Ramos (cell line): Measurements from ENCODE around the gene TOP1.

ENCODE experiments used
- in situ Hi-C: fragments of 300-500 bp; cut with MboI; formaldehyde crosslinking; loops from one replicate; pipeline ENCODE4 v1.14.3; 2022; ENCODE audit warnings: low sequenced_read_pairs; ENCODE audit not compliant: unreplicated experiment

The TOP1 gene

DNA sequence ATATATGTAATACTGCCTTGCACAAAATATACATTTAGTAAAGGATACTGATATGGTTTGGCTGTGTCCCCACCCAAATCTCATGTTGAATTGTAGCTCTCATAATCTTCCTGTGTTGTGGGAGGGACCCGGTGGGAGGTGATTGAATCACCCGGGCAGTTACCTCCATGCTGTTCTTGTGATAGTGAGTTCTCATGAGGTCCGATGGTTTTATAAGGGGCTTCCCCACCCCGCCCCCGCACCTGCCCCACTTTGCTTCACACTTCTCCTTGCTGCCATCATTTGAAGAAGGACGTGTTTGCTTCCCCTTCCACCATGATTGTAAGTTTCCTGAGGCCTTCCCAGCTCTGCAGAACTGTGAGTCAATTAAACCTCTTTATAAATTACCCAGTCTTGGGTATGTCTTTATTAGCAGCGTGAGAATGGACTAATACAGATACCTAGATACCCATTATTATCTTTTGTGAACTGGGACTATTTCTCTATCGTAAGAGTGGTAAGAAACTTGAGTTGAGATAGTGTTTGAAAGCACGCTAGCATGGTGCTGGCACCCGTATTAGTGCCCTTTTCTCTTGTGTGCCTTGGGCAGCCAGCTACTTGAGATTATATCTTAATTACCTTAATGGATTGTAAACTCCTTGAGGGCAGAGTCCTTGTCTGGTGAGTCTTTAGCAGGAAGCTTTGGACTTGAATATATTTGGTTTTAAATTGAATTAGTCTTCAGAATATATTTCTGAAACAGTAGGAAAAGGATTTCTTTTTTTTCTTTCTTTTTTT is 25.6 kb downstream of the TOP1 start:
- in situ Hi-C loops: no loop called here

DNA sequence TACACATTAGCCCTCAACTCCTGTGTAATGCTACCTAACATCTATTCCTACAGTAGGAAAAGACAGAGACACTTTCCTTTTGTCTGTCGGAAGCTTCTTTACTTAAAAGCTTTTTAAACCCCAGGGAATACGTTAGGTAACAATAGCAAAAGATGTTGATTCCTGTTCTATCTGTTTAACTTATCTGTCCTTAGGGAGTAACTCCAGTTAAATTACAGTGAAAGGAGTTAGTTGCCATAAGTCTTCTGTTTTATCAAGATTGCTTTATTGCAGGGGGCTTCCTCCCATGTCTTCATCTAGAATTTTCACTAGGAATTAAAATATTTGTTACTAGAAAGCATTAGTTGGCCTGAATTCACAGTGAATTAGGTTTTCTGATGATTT is 26.2 kb downstream of the TOP1 start:
- in situ Hi-C loops: no loop called here

DNA sequence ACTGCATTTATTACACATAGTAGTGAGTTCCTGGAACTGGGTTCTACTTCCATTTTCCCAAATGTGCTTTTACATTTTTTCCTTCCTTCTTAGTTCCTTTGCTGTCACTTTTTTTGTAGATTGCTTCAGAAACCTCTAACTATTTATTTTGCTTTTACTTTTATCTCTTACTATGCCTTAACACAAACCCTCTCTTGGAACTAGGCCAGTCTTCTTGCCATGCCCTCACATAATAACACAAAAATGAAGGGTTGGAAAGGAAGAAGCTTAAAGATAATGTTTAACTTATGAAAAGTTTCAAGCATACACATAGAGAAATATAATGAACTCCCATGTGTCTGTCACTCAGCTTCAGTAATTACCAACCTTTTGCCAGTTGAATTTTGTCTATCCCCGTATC is 27.1 kb downstream of the TOP1 start:
- in situ Hi-C loops: no loop called here

DNA sequence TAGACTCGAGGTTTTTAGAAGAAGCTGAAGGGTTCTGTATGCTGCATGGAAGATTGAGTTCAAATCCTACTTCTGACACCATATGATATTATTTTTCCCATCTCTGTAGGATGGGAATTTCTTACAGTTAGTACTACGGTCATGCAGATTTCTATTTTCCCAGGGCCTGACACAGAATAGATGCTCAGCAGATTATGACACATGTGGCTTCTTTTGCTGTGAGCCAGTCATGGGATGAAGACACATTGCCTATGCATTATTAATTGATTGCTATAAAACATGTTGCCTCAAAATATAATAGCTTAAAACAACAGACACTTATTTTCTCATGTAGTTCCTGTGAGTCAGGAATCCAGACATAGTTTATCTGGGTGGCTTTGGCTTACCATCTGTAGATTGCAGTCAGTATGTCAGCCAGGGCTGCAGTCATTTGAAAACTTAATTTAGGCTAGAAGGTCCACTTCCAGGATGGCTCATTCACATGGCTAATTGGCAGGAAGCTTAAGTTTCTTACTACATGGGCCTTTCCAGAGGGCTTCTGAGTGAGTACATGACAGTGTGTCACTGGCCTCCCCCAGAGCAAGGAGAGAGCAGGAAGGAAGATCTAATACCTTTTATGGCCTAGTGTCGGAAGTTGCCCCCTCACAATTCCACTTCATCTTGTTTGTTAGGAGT is 29.5 kb downstream of the TOP1 start:
- in situ Hi-C loops: no loop called here

DNA sequence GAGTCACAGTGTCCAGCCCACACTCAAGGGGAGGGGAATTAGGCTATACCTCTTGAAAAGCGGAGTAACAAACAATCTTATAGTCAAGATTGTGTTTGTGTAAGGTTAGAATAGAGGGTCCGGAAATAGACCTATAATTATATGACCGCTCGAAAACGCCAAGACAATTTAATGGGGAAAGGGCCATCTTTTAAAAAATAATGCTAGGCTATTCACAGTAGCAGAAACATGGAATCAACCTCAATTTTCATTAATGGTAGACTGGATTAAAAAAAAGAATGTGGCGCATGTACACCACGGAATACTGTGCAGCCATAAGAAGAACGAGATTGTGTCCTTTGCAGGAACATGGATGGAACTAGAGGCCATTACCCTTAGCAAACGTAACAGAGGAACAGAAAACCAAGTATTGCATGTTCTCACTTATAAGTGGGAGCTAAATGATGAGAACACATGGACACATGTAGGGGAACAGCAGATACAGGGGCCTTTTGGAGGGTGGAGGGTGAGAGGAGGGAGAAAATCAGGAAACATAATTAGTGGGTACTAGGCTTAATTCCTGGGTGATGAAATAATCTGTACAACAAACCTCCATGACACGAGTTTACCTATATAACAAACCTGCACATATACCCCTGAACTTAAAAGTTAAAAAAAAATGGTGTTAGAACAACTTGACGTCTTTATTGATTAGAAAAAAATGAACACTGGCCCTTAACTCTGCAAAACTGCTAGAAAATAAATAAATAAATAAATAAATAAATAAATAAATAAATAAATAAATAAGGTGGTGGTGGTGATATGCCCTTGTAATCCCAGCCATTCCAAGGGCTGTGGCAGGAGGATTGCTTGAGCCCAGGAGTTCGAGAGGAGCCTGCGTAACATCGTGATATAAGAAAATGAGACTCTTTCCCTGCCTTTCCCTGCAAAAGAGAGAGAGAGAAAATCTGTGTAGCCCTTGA is 30.3 kb downstream of the TOP1 start:
- in situ Hi-C loops: no loop called here

DNA sequence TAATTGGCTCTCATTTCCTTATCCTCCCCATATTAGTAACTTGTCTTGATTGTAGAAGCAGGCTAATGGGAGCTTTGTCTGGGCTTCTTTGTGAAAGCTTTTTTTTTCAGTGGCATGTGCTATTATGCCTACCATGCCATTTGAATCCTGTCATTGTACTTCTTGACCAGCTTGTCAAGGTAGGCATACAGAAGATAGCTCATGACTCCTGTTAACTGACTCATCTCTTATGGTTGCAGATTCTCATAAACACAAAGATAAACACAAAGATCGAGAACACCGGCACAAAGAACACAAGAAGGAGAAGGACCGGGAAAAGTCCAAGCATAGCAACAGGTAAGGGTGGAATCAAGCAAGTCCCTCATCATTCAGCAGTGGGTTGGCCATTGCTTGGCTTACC is 32.5 kb downstream of the TOP1 start:
- in situ Hi-C loops: no loop called here

DNA sequence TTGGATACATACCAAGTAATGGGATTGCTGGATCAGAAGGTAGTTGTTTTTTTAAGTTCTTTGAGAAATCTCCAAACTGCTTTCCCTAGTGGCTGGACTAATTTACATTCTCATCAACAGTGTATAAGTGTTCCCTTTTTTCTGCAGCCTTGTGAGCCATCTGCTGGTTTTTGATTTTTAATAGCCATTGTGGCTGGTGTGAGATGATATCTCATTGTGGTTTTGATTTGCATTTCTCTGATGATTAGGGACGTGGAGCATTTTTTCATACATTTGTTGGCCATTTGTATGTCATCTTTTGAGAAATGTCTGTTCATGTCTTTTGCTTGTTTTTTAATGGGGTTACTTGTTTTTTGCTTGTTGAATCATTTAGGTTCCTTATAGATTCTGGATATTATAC is 34.8 kb downstream of the TOP1 start:
- in situ Hi-C loops: no loop called here

DNA sequence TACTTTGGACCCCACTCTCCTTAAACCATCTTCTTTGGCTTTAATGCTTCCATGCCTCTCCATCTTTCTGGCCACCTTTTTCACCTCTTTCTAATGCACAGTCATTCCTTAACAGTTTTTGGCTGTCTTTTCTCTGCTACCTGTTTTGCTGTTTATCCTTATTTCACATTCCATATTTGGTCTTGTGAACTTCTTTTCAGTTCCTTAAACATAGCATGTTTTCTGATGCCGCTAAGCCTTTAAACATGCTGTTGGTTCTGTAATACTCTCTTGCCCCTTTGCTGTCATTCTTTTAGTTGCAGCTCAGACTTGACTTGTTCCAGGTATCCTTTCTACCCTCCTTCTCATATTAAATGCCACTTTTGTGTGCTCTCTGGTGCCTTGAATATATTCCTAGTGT is 35.8 kb downstream of the TOP1 start:
- in situ Hi-C loops: no loop called here

DNA sequence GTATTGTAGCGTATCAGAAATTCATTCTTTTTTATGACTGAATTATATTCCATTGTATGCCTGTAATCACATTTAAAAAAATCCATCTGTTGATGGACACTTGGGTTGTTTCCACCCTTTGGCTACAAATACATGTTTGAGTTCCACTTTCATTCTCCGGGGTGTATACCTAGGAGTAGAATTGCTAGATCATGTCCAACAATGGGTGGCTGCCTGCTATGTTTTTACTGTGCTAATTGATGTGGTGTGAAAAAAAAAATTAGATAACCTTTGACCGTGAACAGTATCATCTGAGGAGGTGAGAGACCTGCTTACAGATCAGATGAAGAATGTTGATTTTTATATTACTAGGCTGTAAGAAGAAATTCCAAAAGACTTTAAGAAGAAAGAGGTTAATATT is 37.1 kb downstream of the TOP1 start:
- in situ Hi-C loops: no loop called here

DNA sequence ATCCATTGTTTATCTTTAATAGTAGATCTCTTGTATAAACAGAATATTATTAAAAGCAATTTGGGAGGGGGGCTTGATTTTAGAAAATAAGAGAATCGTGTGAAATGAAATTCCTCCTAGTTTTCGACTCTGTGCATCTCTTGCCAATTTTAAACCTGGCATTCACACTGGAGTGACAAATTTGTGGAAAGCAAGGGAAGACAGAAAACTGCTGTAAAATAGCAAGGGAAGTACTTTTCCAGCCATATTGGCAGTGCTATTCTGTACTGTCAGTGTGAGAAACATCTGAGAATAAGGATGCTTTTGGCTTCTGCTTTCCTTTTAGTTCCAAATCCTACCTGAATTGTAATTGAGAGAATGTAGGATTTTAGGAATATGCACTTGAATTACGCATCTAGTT is 40.2 kb downstream of the TOP1 start:
- in situ Hi-C loops: no loop called here

DNA sequence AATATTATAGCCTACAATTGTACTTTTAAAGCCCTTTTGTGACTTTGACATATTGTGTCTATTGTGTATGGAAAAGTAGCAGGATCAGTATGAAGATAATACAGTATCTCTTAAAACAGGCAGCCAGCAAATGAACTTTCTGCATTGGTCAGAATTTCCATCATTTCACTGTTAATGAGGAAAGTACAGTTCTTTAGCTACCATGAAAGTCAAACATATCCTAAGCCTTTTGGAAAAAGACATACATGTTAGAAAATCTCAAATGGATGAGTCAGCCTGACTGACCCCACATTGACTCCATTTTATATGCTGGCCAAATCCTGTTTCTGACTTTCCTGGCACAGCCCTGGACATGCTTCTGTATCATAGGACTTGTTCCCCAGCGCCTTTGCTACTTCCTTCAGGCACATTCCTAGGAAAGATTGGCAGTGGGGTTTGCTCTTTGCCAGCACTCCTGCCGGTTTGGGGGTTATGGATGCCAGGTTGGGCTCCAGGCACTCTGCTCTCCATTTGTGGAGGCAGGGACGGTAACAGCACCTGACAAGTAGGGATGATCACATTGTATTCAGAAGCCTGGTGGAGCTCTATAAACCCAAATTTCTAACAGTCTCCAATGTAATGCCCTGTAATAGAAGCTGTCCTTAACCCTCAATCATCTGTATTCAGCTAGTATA is 43.7 kb downstream of the TOP1 start:
- in situ Hi-C loops: no loop called here

DNA sequence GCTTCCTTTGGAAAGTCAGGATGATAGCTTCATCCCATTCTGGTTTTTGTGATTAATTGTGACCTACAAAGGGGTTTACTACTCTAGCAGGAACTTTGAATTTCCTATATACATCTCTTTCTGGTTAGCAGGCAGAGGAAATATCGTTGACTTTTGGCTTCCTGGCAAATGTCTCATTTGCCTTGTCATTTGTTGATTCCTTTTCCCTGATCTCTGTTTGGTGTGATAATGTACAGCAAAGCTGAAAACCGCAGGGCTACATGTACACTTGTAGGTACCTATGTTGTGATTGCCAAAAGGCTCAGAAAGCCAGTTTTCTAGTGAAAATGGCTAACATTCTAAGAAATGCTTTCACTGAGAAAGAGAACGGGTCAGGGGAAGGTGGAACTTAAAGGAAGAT is 44.3 kb downstream of the TOP1 start:
- in situ Hi-C loops: no loop called here

DNA sequence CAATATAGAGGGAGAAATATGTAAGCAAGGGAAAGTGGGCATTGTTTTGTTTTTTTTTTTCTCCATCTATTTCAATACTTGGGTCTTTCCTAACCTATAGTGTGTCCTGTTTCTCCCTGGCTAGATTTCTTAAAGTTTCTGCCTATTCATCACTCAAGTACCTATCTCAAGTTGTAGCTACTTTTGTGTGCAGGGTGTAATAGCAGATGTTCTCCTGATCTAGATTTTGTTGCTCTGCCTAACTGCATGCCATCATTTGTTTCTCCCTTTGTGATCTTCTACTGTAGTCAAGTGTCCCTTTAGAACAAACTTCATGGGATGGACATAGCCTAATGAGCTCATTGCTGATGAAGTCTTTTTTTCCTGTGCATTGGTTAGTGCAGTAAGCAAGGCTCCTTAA is 45.8 kb downstream of the TOP1 start:
- in situ Hi-C loops: no loop called here

DNA sequence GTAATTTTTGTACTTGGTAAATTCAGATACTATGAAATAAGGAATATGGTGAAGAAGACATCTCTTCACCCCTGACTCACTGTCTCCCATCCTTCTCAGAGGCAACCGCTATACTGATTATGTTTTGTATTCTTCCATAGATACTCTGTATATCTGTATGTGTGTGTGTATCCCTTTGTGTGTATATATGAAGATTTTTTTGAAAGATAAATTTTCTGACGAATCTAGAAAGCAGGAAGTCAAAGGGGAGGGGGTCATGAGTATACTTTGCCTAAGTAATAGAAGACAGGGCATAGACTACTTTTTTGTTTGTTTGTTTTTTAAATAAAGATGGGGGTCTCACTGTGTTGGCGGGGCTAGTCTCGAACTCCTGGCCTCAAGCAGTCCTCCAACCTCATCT is 48.2 kb downstream of the TOP1 start:
- in situ Hi-C loops: no loop called here

DNA sequence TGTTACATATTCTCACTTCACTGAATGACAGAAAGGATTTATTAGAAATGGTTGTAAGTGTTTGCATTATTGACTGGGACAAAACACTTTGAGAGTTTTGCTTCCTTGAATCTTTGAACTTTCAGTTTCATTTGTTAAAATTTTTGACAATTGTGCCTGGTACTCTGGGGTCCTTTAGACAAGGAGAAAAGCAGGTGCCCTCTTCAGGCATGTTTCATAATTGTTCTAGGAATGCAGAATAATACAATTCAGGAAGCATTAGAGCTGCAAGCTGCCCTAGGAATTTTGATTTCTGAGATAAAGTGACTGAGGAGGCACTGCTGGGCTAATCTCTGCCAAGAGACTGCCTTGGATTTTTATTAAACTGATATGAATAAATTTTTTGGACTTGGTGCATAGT is 49.7 kb downstream of the TOP1 start:
- in situ Hi-C loops: no loop called here

DNA sequence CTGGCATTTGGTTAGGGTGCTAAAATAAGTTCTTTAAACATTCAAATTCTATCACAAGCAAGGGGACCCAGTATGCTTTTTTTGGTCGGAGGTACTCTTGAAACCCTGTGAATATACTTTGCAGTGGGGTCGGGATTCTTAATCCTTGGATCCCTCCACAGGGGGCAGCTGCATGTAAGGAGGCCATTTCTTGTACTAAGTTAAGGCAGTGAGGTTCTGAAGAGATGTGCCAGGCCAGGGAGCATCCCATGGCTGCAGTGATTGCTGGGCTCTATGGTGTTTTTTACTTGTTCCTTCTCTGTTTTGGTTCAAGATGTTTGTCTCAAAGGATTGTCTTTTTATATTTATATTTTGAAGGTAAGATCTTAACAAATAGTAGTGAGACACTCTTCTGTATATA is 50.4 kb downstream of the TOP1 start:
- in situ Hi-C loops: no loop called here

DNA sequence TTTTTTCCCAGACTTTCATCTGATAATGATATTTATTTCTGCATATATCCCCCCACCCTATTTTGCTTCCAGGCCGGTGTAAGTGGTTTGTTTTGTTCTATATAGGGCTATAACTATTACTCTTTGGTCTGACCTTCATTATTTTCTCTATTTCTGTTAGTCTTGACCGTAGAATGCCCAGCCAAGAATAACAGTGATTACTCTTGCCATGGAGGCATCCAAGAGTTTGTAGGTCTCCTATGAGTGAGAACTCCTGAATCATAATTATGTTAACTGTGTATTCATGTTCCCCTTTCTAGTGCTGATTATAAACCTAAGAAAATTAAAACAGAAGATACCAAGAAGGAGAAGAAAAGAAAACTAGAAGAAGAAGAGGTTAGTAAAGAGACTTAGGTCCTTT is 52.2 kb downstream of the TOP1 start:
- in situ Hi-C loops: no loop called here

DNA sequence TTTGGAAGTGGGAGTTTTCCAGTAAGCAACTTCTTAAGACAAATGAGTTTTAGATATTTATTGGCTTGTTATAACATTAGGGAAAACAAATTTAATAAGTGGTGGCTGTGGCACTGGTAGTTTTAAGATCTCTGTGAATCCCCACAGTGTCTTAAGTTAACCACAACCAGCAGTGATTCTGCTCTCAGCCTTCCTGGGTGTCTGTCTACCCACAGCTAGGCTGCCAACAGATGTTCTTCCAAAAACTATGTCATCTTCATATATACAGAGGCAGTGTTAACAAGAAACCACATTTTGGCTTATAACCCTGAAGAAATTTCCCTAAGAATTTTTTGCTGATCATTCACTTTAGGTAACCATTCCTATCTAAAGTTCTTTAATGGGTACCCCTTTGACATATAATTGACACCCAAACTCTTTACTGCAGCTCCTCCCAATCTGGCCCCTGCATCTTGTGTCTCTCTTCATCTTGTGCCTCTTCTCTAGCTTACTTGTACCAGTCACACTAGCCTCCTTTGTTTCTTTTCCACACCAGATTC is 52.7 kb downstream of the TOP1 start:
- in situ Hi-C loops: no loop called here

DNA sequence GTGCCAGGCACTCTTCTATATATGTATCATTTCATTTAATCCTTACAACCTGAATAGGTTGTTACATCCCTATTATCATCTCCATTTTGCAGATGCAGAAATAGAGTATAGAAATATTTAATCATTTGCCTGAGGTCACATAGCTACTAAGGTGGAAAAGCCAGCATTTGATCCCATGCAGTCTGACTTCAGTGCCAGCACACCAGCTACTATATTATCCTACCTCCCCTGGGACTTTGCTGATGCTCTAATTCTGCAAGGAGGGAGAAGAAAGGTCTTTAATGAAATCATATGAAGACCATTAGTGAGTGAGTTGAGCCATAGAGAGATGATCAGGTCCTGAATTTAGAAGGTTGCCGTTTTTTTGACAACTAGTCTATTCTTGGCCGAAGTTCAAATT is 53.7 kb downstream of the TOP1 start:
- in situ Hi-C loops: no loop called here

DNA sequence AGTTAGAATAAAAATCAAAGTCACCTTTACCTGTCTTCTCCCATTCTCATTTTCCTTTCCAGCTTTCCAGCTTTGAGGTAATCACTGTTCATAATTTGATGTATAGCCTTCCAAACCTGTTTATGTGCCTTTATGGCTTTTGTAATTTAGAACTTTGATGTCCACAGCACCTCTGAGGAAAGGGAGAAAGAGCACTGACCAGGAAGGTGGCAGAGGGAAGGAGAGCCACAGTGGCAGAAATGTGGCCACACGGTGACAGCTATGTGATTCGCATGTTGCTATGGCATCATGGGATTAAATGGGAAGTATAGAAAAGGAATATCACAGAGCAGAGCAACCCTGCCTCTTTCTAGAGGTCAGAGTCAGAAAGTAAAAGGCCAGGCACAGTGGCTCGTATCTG is 57.0 kb downstream of the TOP1 start:
- in situ Hi-C loops: no loop called here
